Measurements from ENCODE around the gene RIN1. TPM values are rescaled to one million over a fixed set of nuclear protein-coding genes. Genes with fewer than 3 reads are reported as not detected.

The RIN1 gene
- polyA plus RNA-seq, 1 of the 3 experiments (the other 2 are of a cell fraction) = 16.9 TPM

- peaks cover 30 to 41% of the 10 kb centered on the region in 2 experiments for H3K4me1 ChIP-seq (ENCODE audit: control insufficient read depth in 1 of 2, insufficient read depth in 2 of 2, low read depth in 1 of 2, low read length in 1 of 2)
- no peak overlapping the region for H3K9ac ChIP-seq
- H3K9me2 ChIP-seq = no peaks in the 10 kb centered on the region
- peaks cover 9% of the 10 kb centered on the region for H3F3A ChIP-seq (replicated peaks; ENCODE audit: insufficient read depth)
- peaks cover 17% of the 10 kb centered on the region for H3K79me2 ChIP-seq (ENCODE audit: insufficient read depth)
- H3K4me2 ChIP-seq = no peak overlapping the region
- TF ChIP-seq ELF1 (IDR thresholded peaks at IDR 0.05) (no peak), MXI1 (IDR thresholded peaks at IDR 0.05; ENCODE audit: low read depth, low read length) (no peak), EP300 (IDR thresholded peaks at IDR 0.05; ENCODE audit: borderline replicate concordance in 1 of 2, low read depth in 1 of 2, low read length in 1 of 2) (no peak), NFIC (IDR thresholded peaks at IDR 0.05; ENCODE audit: borderline replicate concordance) (no peak), GATA2 (CRISPR knock-in tag; IDR thresholded peaks at IDR 0.05) (no peak)
- 87% methylated on average over 9 of the region's 12 CpGs for WGBS (ENCODE audit: low lambda C conversion rate)
- ChIA-PET POLR2A (interaction anchor here (1.1 kb wide), 1 partner anchor 15 kb away, joined by 3 read pairs; the partner anchor contains the start of gene CD248), CTCF (interaction anchor here (0.9 to 8.8 kb wide), 5 partner anchors 13 to 109 kb away, joined by 3 to 280 read pairs (median 6); partner anchors contain the start of genes B4GAT1, BRMS1 and CD248)
- no peak overlapping the region for H3K27ac ChIP-seq (ENCODE audit: low read depth in 2 of 2, low read length in 1 of 2)
- H3K27me3 ChIP-seq (ENCODE audit: insufficient read depth) = no peaks in the 10 kb centered on the region
- peak; percentile 12 for DNase-seq
- no peaks in the 10 kb centered on the region; the same call in 1 of the 2 replicates for H4K20me1 ChIP-seq (ENCODE audit: insufficient read depth)
- no peaks in the 10 kb centered on the region for H3K9me3 ChIP-seq
- no peak overlapping the region for H2AFZ ChIP-seq (ENCODE audit: low read depth)
- no peak overlapping the region for H3K4me3 ChIP-seq (ENCODE audit: low read depth in 2 of 2, low read length in 1 of 2)
- peaks cover 8 to 25% of the 10 kb centered on the region in 2 experiments for H3K36me3 ChIP-seq (replicated peaks in 1 of 2; ENCODE audit: control insufficient read depth in 1 of 2, insufficient read depth in 2 of 2, low read length in 1 of 2)
Measured at GRCh38 chr11:66331542-66332370, 4.5 kb downstream of the RIN1 start.

GRCh38 chr11:66330931-66331330, 5.3 kb downstream of the RIN1 start:
- CTCF ChIA-PET = interaction anchor here (8.8 kb wide), 1 partner anchor 18 kb away, joined by 280 read pairs; the partner anchor contains the start of gene CD248
- H2AFZ ChIP-seq (ENCODE audit: low read depth) = no peak overlapping the region
- no peaks in the 10 kb centered on the region for H3K9me2 ChIP-seq
- WGBS (ENCODE audit: low lambda C conversion rate) = 92% methylated on average over 2 of the region's 10 CpGs
- no peak overlapping the region for H3K4me2 ChIP-seq
- POLR2A ChIA-PET = interaction anchor here (1.1 kb wide), 1 partner anchor 14 kb away, joined by 3 read pairs; the partner anchor contains the start of gene CD248
- TF ChIP-seq FOXM1 (IDR thresholded peaks at IDR 0.05; ENCODE audit: low read depth) = no peak
- TF ChIP-seq FOSL2 (IDR thresholded peaks at IDR 0.05; ENCODE audit: borderline replicate concordance, low read depth) = no peak
- TF ChIP-seq PBX3 (IDR thresholded peaks at IDR 0.05) = no peak
- TF ChIP-seq MXI1 (IDR thresholded peaks at IDR 0.05; ENCODE audit: low read depth, low read length) = no peak
- TF ChIP-seq, protein P1, sequence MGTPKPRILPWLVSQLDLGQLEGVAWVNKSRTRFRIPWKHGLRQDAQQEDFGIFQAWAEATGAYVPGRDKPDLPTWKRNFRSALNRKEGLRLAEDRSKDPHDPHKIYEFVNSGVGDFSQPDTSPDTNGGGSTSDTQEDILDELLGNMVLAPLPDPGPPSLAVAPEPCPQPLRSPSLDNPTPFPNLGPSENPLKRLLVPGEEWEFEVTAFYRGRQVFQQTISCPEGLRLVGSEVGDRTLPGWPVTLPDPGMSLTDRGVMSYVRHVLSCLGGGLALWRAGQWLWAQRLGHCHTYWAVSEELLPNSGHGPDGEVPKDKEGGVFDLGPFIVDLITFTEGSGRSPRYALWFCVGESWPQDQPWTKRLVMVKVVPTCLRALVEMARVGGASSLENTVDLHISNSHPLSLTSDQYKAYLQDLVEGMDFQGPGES (IDR thresholded peaks at IDR 0.05; ENCODE audit: low read depth, low read length) = no peak
- TF ChIP-seq USF1 (IDR thresholded peaks at IDR 0.05; ENCODE audit: borderline replicate concordance, low read depth) = no peak
- no peak for TF ChIP-seq FOXJ3 (CRISPR knock-in tag; IDR thresholded peaks at IDR 0.05)
- TF ChIP-seq CTCF (IDR thresholded peaks at IDR 0.05) = no peak
- TF ChIP-seq YY1 (IDR thresholded peaks at IDR 0.05; ENCODE audit: low read depth) = no peak
- TF ChIP-seq GATA2 (CRISPR knock-in tag; IDR thresholded peaks at IDR 0.05) = no peak
- TF ChIP-seq REST (IDR thresholded peaks at IDR 0.05; ENCODE audit: low read depth, low read length) = no peak
- TF ChIP-seq RXRA (IDR thresholded peaks at IDR 0.05; ENCODE audit: borderline replicate concordance, low read depth) = no peak
- no peak for TF ChIP-seq ELF1 (IDR thresholded peaks at IDR 0.05)
- no peak for TF ChIP-seq NRF1 (IDR thresholded peaks at IDR 0.05; ENCODE audit: low read depth, low read length)
- H3K4me3 ChIP-seq (ENCODE audit: low read depth in 2 of 2, low read length in 1 of 2) = no peak overlapping the region
- no peak overlapping the region for H3K27ac ChIP-seq (ENCODE audit: low read depth in 2 of 2, low read length in 1 of 2)
- H3F3A ChIP-seq (replicated peaks; ENCODE audit: insufficient read depth) = peaks cover 9% of the 10 kb centered on the region
- no peaks in the 10 kb centered on the region; the same call in 1 of the 2 replicates for H4K20me1 ChIP-seq (ENCODE audit: insufficient read depth)
- no peak for DNase-seq
- no peaks in the 10 kb centered on the region for H3K9me3 ChIP-seq
- H3K4me1 ChIP-seq (ENCODE audit: control insufficient read depth in 1 of 2, insufficient read depth in 2 of 2, low read depth in 1 of 2, low read length in 1 of 2) = peaks cover 33 to 41% of the 10 kb centered on the region in 2 experiments; a peak in 3 of 4 replicates
- H3K79me2 ChIP-seq (ENCODE audit: insufficient read depth) = peaks cover 17% of the 10 kb centered on the region
- peaks cover 8 to 25% of the 10 kb centered on the region in 2 experiments for H3K36me3 ChIP-seq (replicated peaks in 1 of 2; ENCODE audit: control insufficient read depth in 1 of 2, insufficient read depth in 2 of 2, low read length in 1 of 2)
- no peaks in the 10 kb centered on the region for H3K27me3 ChIP-seq (ENCODE audit: insufficient read depth)
- H3K9ac ChIP-seq = no peak overlapping the region

Measured in SK-N-SH (cell line).